ELR (cell line): ENCODE results near the gene ZNF219.

Experiments
- DNase-seq: peaks from one replicate; pipeline ENCODE4 v3.0.0-alpha.2; 2015; ENCODE audit warnings: low read depth

Gene ZNF219

GRCh38 chr14:21087294-21088091 is 11.0 kb downstream of the ZNF219 start:
- DNase-seq, result peak; percentile 92

GRCh38 chr14:21086908-21087293 is 11.6 kb downstream of the ZNF219 start:
- DNase-seq, result no peak

- DNase-seq, result peak; percentile 69
These were observed 13.2 kb downstream of the ZNF219 start for GRCh38 chr14:21084998-21085853.

- no peak for DNase-seq
These were observed 14.1 kb downstream of the ZNF219 start for GRCh38 chr14:21084396-21084795.

- DNase-seq, result no peak
These were observed 14.7 kb downstream of the ZNF219 start for GRCh38 chr14:21083565-21084325.

GRCh38 chr14:21081521-21082142 is 16.8 kb downstream of the ZNF219 start:
- DNase-seq, result no peak

GRCh38 chr14:21078726-21079125 is 19.7 kb downstream of the ZNF219 start:
- DNase-seq, result no peak

- DNase-seq, result no peak
These were observed 20.2 kb downstream of the ZNF219 start for GRCh38 chr14:21078287-21078686.

GRCh38 chr14:21077672-21078071 is 20.8 kb downstream of the ZNF219 start:
- DNase-seq, result no peak

GRCh38 chr14:21075719-21076437 is 22.6 kb downstream of the ZNF219 start:
- DNase-seq, result no peak

- DNase-seq, result no peak
These were observed 23.8 kb downstream of the ZNF219 start for GRCh38 chr14:21074398-21075272.

GRCh38 chr14:21073921-21074320 is 24.5 kb downstream of the ZNF219 start:
- no peak for DNase-seq

GRCh38 chr14:21072781-21073339 is 25.6 kb downstream of the ZNF219 start:
- no peak for DNase-seq

GRCh38 chr14:21072031-21072473 is 26.4 kb downstream of the ZNF219 start:
- peak; percentile 74 for DNase-seq

GRCh38 chr14:21071225-21072030 is 27.0 kb downstream of the ZNF219 start:
- peak; percentile 87 for DNase-seq

- peak; percentile 50 for DNase-seq
These were observed 27.7 kb downstream of the ZNF219 start for GRCh38 chr14:21070610-21071224.

GRCh38 chr14:21070083-21070609 is 28.3 kb downstream of the ZNF219 start, which contains the start of gene ARHGEF40:
Gene ARHGEF40 (plus strand): TSS chr14:21070304. CDS start chr14:21070397, 93 bp downstream.
- DNase-seq, result peak; percentile 57
